GM23338 (cell line): Measurements from ENCODE around the gene RASA3.

Source experiments
- CREB1 ChIP-seq: fragments of 250-450 bp; sonication (Bioruptor Pico); IDR thresholded peaks from 2 replicates; pipeline ENCODE4 v1.5.0; 2020; ENCODE audit warnings: low read depth, mild to moderate bottlenecking, moderate library complexity
- EZH2phosphoT487 ChIP-seq: fragments of 200-600 bp; sonication (generic); IDR thresholded peaks from one replicate; pipeline ENCODE4 v1.8.1; 2018; ENCODE audit warnings: antibody characterized with exemption; ENCODE audit not compliant: unreplicated experiment
- TF ChIP-seq, protein P1 (sequence below), 2 experiments: fragments of 200-600 bp in 1 of 2; sonication (generic) in 1 of 2; conservative IDR thresholded peaks; 2 replicates each; pipeline versions ENCODE4 v1.5.1 to v1.6.1; 2016 to 2017; ENCODE audit warnings: antibody characterized with exemption in 2 of 2, low read depth in 2 of 2, mild to moderate bottlenecking in 2 of 2, moderate library complexity in 1 of 2
- TF ChIP-seq, protein P2 (sequence below): IDR thresholded peaks from 2 replicates; pipeline ENCODE4 v1.6.1; 2016; ENCODE audit warnings: antibody characterized with exemption

DNA sequence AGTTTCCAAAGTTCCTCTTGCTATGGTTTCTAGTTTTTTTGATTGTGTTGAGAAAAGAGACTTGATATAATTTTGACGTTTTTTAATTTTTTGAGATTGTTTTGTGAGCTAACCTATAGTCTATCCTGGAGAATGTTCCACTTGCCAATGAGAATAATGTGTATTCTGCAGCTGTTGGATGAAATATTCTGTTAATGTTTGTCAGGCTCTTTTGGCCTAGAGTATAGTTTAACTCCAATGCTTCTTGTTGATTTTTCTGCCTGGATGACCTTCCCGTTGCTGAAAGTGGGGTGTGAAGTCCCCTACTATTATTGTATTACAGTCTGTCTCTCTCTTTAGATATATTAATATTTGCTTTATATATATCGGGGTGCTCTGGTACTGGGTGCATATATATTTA lies 40.0 kb downstream of the RASA3 start:
- TF ChIP-seq, protein P1, sequence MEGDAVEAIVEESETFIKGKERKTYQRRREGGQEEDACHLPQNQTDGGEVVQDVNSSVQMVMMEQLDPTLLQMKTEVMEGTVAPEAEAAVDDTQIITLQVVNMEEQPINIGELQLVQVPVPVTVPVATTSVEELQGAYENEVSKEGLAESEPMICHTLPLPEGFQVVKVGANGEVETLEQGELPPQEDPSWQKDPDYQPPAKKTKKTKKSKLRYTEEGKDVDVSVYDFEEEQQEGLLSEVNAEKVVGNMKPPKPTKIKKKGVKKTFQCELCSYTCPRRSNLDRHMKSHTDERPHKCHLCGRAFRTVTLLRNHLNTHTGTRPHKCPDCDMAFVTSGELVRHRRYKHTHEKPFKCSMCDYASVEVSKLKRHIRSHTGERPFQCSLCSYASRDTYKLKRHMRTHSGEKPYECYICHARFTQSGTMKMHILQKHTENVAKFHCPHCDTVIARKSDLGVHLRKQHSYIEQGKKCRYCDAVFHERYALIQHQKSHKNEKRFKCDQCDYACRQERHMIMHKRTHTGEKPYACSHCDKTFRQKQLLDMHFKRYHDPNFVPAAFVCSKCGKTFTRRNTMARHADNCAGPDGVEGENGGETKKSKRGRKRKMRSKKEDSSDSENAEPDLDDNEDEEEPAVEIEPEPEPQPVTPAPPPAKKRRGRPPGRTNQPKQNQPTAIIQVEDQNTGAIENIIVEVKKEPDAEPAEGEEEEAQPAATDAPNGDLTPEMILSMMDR (conservative IDR thresholded peaks at IDR 0.05; ENCODE audit: low read depth in 2 of 2), result no peak
- TF ChIP-seq, protein P2, sequence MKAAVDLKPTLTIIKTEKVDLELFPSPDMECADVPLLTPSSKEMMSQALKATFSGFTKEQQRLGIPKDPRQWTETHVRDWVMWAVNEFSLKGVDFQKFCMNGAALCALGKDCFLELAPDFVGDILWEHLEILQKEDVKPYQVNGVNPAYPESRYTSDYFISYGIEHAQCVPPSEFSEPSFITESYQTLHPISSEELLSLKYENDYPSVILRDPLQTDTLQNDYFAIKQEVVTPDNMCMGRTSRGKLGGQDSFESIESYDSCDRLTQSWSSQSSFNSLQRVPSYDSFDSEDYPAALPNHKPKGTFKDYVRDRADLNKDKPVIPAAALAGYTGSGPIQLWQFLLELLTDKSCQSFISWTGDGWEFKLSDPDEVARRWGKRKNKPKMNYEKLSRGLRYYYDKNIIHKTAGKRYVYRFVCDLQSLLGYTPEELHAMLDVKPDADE, result no peak
- TF ChIP-seq EZH2phosphoT487 (no peak), CREB1 (no peak)
